K562 (cell line): ENCODE data around the gene ANKMY1. TPM values are rescaled to one million over a fixed set of nuclear protein-coding genes. Genes with fewer than 3 reads are reported as not detected.
A peak's percentile ranks its signal among the peaks of the same experiment; 100 is the strongest.

Source experiments
- ATAC-seq: fragments of 200-7000 bp; cut with Tn5 transposase; 3 replicates; pipeline ENCODE4 v1.9.1; 2020; ENCODE audit warnings: moderate library complexity
- BruUV-seq: library from RNA; stranded (reverse); fragments of 400-500 nt; replicated peaks from 2 replicates; lab custom pipeline; 2021; lab: Mats Ljungman, UMichigan
- CTCF ChIA-PET: fragments of 300-600 bp; formaldehyde crosslinking; extraction: SDS; loops from one replicate; lab custom pipeline; 2021; ENCODE audit warnings: low intra/inter-chr PET ratio; lab: Yijun Ruan, JAX
- POLR2A ChIA-PET: fragments of 300-600, 350-650 bp; sonication (Branson Sonifier 250); formaldehyde crosslinking; extraction: SDS; loops from one replicate; lab custom pipeline; 2021; ENCODE audit warnings: antibody characterized with exemption, inconsistent platforms; lab: Yijun Ruan, JAX
- DNase-seq, 4 experiments: peaks; one replicate each; pipeline versions ENCODE4 v3.0.0 to v3.0.0-alpha.2; 2011 to 2018; ENCODE audit warnings: low spot score in 3 of 4, mixed read lengths in 3 of 4; ENCODE audit errors: extremely low read depth in 1 of 4
- FAIRE-seq: peaks from 2 replicates; lab custom pipeline; 2011; peaks lifted over from hg19 to GRCh38; lab: Jason Lieb, UNC
- H2AFZ ChIP-seq: 2 replicates; pipeline ENCODE4 v1.6.0; 2011; ENCODE audit warnings: low read depth, low read length, control low read depth, inconsistent platforms
- H3K27ac ChIP-seq: fragments of 200-600 bp; 3 replicates; pipeline ENCODE4 v1.8.0; 2011; ENCODE audit warnings: low read depth, mild to moderate bottlenecking, control low read depth, inconsistent platforms, low read length, moderate library complexity, mixed read lengths; ENCODE audit errors: extremely low read depth
- H3K27me3 ChIP-seq, 2 experiments: fragments of 300-600 bp in 1 of 2; 2 replicates in 1 of 2; 3 replicates in 1 of 2; pipeline versions ENCODE4 v1.6.0 to v1.8.0; 2011; ENCODE audit warnings: inconsistent platforms in 2 of 2, low read length in 2 of 2, mild to moderate bottlenecking in 1 of 2, mixed read lengths in 1 of 2, moderate library complexity in 1 of 2; ENCODE audit not compliant: control insufficient read depth in 2 of 2, insufficient read depth in 2 of 2
- H3K36me3 ChIP-seq: fragments of 300-600 bp; 3 replicates; pipeline ENCODE4 v1.8.0; 2011; ENCODE audit warnings: mild to moderate bottlenecking, low read length, inconsistent platforms; ENCODE audit not compliant: control insufficient read depth, insufficient read depth
- H3K4me1 ChIP-seq, 2 experiments: fragments of 200-600 bp in 1 of 2; replicated peaks in 1 of 2; 2 replicates in 1 of 2; 3 replicates in 1 of 2; pipeline versions ENCODE4 v1.5.1 to v1.8.0; 2011; ENCODE audit warnings: inconsistent platforms in 2 of 2, low read length in 2 of 2, mild to moderate bottlenecking in 1 of 2, mixed read lengths in 1 of 2, moderate library complexity in 1 of 2; ENCODE audit not compliant: control insufficient read depth in 2 of 2, insufficient read depth in 2 of 2
- H3K4me2 ChIP-seq: 2 replicates; pipeline ENCODE4 v1.6.1; 2011; ENCODE audit warnings: low read length, control low read depth, inconsistent platforms, mixed read lengths; ENCODE audit not compliant: insufficient read depth
- H3K4me3 ChIP-seq: fragments of 200-600 bp; sonication (generic), shearing (Covaris generic); 2 replicates; pipeline ENCODE4 v1.5.1; 2016; ENCODE audit warnings: control low read depth, inconsistent platforms
- H3K79me2 ChIP-seq: fragments of 200-600 bp; 3 replicates; pipeline ENCODE4 v1.8.0; 2011; ENCODE audit warnings: low read length, inconsistent platforms; ENCODE audit not compliant: control insufficient read depth, insufficient read depth
- H3K9ac ChIP-seq, 2 experiments: 2 replicates each; pipeline versions ENCODE4 v1.6.0 to v1.6.1; 2011; ENCODE audit warnings: low read depth in 2 of 2, low read length in 2 of 2, control low read depth in 1 of 2, inconsistent platforms in 1 of 2, mild to moderate bottlenecking in 1 of 2, mixed read lengths in 1 of 2; ENCODE audit not compliant: insufficient read depth in 1 of 2
- H3K9me1 ChIP-seq: one replicate; pipeline ENCODE4 v1.6.0; 2011; ENCODE audit warnings: inconsistent platforms, mild to moderate bottlenecking, low read length, moderate library complexity; ENCODE audit not compliant: control insufficient read depth, insufficient read depth
- H3K9me3 ChIP-seq: replicated peaks from 2 replicates; pipeline ENCODE4 v1.5.1; 2011; ENCODE audit warnings: low read depth, low read length, inconsistent platforms; ENCODE audit not compliant: control insufficient read depth, insufficient read depth
- H4K20me1 ChIP-seq: replicated peaks from 2 replicates; pipeline ENCODE4 v1.6.1; 2011; ENCODE audit warnings: low read length, inconsistent platforms, mixed read lengths; ENCODE audit not compliant: control insufficient read depth, insufficient read depth
- CREB1 ChIP-seq, 2 experiments: sonication (generic) in 1 of 2; formaldehyde crosslinking in 1 of 2; IDR thresholded peaks; 2 replicates each; pipeline versions ENCODE4 v1.6.1 to v1.8.0; 2012 to 2022; ENCODE audit warnings: inconsistent platforms in 1 of 2, mild to moderate bottlenecking in 1 of 2, missing genetic modification reagents in 1 of 2, moderate library complexity in 1 of 2
- FOXJ2 ChIP-seq: fragments of 200-800 bp; sonication (Bioruptor generic); IDR thresholded peaks from 2 replicates; pipeline ENCODE4 v1.6.1; 2016; ENCODE audit warnings: missing genetic modification characterization, missing compliant biosample characterization
- GABPA ChIP-seq: fragments of 200-800 bp; sonication (Bioruptor generic); conservative IDR thresholded peaks from 2 replicates; pipeline ENCODE4 v1.6.1; 2016; ENCODE audit warnings: low read depth, missing genetic modification characterization, missing compliant biosample characterization
- TRIM28 ChIP-seq: fragments of 450-650 bp; IDR thresholded peaks from 2 replicates; pipeline ENCODE4 v1.6.1; 2017
- VEZF1 ChIP-seq: fragments of 200-800 bp; sonication (Bioruptor generic); IDR thresholded peaks from 2 replicates; pipeline ENCODE4 v1.6.1; 2017; ENCODE audit warnings: missing genetic modification characterization, missing compliant biosample characterization
- YBX1 ChIP-seq: fragments of 450-650 bp; IDR thresholded peaks from 2 replicates; pipeline ENCODE4 v1.7.1; 2016; ENCODE audit warnings: mild to moderate bottlenecking
- ZBTB12 ChIP-seq: fragments of 250-450 bp; sonication (Bioruptor Pico); IDR thresholded peaks from 2 replicates; pipeline ENCODE4 v1.4.0; 2020
- ZBTB40 ChIP-seq, 2 experiments: fragments of 450-650 bp in 1 of 2; sonication (generic) in 1 of 2; formaldehyde crosslinking in 1 of 2; IDR thresholded peaks; 2 replicates each; pipeline versions ENCODE4 v1.7.1 to v1.9.0; 2016 to 2022; ENCODE audit warnings: inconsistent platforms in 1 of 2, mild to moderate bottlenecking in 1 of 2, missing genetic modification reagents in 1 of 2
- WGBS: fragments of 100-300 bp; shearing (Covaris generic); methylation state at CpG from one replicate; pipeline ENCODE4 v1.1.6; 2016; ENCODE audit warnings: low coverage, mixed read lengths; ENCODE audit not compliant: insufficient coverage; ENCODE audit errors: missing lambda C conversion rate; 5-methylcytosine and 5-hydroxymethylcytosine counted together
- in situ Hi-C: fragments of 300-500 bp; cut with MboI; formaldehyde crosslinking; loops from 4 replicates; pipeline ENCODE4 v1.15.0; 2018; ENCODE audit warnings: inconsistent platforms, mixed read lengths
- intact Hi-C: fragments of 100-400 bp; cut with micrococcal nuclease; formaldehyde crosslinking; loops from 2 replicates; pipeline ENCODE4 v1.14.2; 2022
- polyA plus RNA-seq, 8 experiments: library from polyadenylated mRNA; depleted of rRNA in 4 of 8; stranded (reverse) in 5 of 8; unstranded in 3 of 8; fragments of >200 nt; fragmentation: Nextera tagmentation in 2 of 8; fragmentation: Illumina TruSeq in 1 of 8; extraction: Ambion mirVana in 2 of 8; extraction: Trizol in 1 of 8; gene quantifications; 2 replicates each; pipeline versions ENCODE4 v1.2.1 to v1.2.3, GENCODE V29; 2011 to 2014; ENCODE audit warnings: inconsistent platforms in 1 of 8, missing spikeins in 1 of 8
- total RNA-seq, 7 experiments: library from RNA; depleted of rRNA in 6 of 7; stranded (reverse); fragments of >200 nt in 6 of 7; fragmentation: Illumina TruSeq in 2 of 7; extraction: Trizol in 2 of 7; gene quantifications; 2 replicates each; pipeline versions ENCODE4 v1.2.1 to v1.2.3, GENCODE V29; 2011 to 2021; ENCODE audit warnings: low replicate concordance in 1 of 7

The ANKMY1 gene
- total and polyA plus RNA-seq, 9 of the 15 experiments (the other 6 are each of a cell fraction or from before 2014, with no cell fraction given): 0.75 to 15.1 (median 11.7) TPM

- peaks cover 36 to 40% of the 10 kb centered on the region in 2 experiments for H3K4me1 ChIP-seq
- DNase-seq: peak in 3 of 4 experiments; percentile 31 to 49 (median 43)
- no peak overlapping the region for H2AFZ ChIP-seq
- CTCF ChIA-PET: no interaction called here
- peaks cover 28% of the 10 kb centered on the region for H3K79me2 ChIP-seq
- no peaks in the 10 kb centered on the region; the same call in 1 of the 2 replicates for H4K20me1 ChIP-seq
- H3K36me3 ChIP-seq: peaks cover 38% of the 10 kb centered on the region; the same call in 2 of the 3 replicates
- H3K9ac ChIP-seq: peak overlapping the region; percentile 41 to 77; a peak in 3 of 4 replicates
- no peak for FAIRE-seq
- H3K9me1 ChIP-seq: peaks cover 8% of the 10 kb centered on the region
- H3K27ac ChIP-seq: peak overlapping the region; percentile 45; the same call in 2 of the 3 replicates
- in situ Hi-C loops: no loop called here
- no peaks in the 10 kb centered on the region for H3K27me3 ChIP-seq
- WGBS: 92% methylated on average over 4 of the region's 12 CpGs
- intact Hi-C loops: no loop called here
- peak; percentile 43 for ATAC-seq
- no peak overlapping the region for H3K4me3 ChIP-seq
- no peaks in the 10 kb centered on the region for H3K9me3 ChIP-seq
- H3K4me2 ChIP-seq: 0 out of 2 replicates have a peak overlapping the region, but pooled peaks have one; percentile 54
- no TSS peak for BruUV-seq
- POLR2A ChIA-PET: interaction anchor here (0.9 to 2.4 kb wide), 5 partner anchors 7 to 42 kb away, joined by 3 to 8 read pairs (median 8); partner anchors contain the start of gene RNPEPL1
- TF ChIP-seq ZBTB12: no peak
- no peak for TF ChIP-seq TRIM28
- TF ChIP-seq CREB1 (IDR thresholded peaks at IDR 0.05): no peak
- no peak for TF ChIP-seq CREB1 (CRISPR knock-in tag; IDR thresholded peaks at IDR 0.05)
- peak; percentile 17; the same call in 1 of the 2 replicates for TF ChIP-seq VEZF1 (CRISPR knock-in tag)
- peak; percentile 56 for TF ChIP-seq ZBTB40 (IDR thresholded peaks at IDR 0.05)
- TF ChIP-seq ZBTB40 (CRISPR knock-in tag; IDR thresholded peaks at IDR 0.05): no peak
- peak; percentile 61 for TF ChIP-seq GABPA (tag)
- no peak for TF ChIP-seq YBX1
- TF ChIP-seq FOXJ2: no peak
Observed at GRCh38 chr2:240579071-240579762, 21.4 kb upstream of the ANKMY1 start.
